ENCODE results near the gene ANKMY1. TPM values are rescaled to one million over a fixed set of nuclear protein-coding genes. Genes with fewer than 3 reads are reported as not detected.

Gene ANKMY1
- total and polyA plus RNA-seq, 8 donors: 3.1 to 79.4 (median 9.7) TPM

DNA sequence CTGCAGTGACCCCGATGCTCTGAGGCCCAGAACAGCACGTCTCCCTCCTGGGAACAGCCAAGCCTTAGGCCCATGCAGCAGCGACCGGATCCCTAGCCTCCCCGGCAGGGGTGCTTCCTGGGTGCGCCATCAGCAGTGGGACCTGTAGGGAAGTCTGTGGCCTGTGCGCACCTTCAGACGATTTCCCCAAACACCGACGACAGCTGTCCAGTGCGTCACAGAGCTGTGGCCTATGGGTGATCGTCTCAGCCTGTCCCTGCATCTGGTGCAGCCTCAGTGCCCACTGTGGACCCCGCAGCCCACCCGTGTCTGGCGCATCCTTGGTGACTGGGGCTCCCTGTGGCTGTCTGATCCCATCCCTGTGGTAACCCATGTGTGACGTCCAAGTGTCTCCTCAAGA, 113.3 kb downstream of the ANKMY1 start:
- no peak for DNase-seq
- WGBS, 5 donors: 67 to 95% (median 95%) methylated on average over 6 to 16 of the region's 16 CpGs
- no peak overlapping the region for H3K4me3 ChIP-seq
- peaks cover 0 to 19% (median 7%) of the 10 kb centered on the region in 4 donors for H3K36me3 ChIP-seq
- H3K27ac ChIP-seq: no peak overlapping the region
- no peaks in the 10 kb centered on the region for H3K27me3 ChIP-seq
- H3K9me3 ChIP-seq: no peaks in the 10 kb centered on the region
- H3K4me1 ChIP-seq: peaks cover 0 to 26% (median 15%) of the 10 kb centered on the region in 4 donors
- intact Hi-C loops (cut with DNase I; ENCODE audit: low total_unique reads): no loop called here
- TF ChIP-seq POLR2A (IDR thresholded peaks at IDR 0.05): no peak
- no peak for TF ChIP-seq EP300 (IDR thresholded peaks at IDR 0.05)
- TF ChIP-seq POLR2AphosphoS5 (IDR thresholded peaks at IDR 0.05): no peak
- TF ChIP-seq, protein P1, sequence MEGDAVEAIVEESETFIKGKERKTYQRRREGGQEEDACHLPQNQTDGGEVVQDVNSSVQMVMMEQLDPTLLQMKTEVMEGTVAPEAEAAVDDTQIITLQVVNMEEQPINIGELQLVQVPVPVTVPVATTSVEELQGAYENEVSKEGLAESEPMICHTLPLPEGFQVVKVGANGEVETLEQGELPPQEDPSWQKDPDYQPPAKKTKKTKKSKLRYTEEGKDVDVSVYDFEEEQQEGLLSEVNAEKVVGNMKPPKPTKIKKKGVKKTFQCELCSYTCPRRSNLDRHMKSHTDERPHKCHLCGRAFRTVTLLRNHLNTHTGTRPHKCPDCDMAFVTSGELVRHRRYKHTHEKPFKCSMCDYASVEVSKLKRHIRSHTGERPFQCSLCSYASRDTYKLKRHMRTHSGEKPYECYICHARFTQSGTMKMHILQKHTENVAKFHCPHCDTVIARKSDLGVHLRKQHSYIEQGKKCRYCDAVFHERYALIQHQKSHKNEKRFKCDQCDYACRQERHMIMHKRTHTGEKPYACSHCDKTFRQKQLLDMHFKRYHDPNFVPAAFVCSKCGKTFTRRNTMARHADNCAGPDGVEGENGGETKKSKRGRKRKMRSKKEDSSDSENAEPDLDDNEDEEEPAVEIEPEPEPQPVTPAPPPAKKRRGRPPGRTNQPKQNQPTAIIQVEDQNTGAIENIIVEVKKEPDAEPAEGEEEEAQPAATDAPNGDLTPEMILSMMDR (IDR thresholded peaks at IDR 0.05): no peak

DNA sequence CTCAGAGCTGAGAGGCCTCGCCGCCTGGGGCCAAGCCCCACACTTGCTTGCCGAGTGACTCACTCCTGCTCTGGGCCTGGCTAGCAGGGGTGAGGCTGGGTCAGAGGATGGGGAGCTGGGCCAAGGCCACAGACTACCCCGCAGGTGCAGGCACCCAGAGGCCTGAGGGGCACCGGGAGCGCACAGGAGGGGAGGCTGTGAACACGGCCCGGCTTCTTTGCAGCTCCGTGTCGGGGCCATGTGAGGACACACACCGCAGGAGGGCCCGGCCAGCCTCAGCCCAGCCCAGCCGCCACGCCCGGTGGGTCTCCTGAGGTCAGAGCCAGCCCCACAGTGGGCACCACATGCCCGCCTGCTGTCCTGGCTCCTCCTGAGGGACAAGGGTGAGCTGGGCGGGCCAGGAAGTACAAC, 113.9 kb downstream of the ANKMY1 start:
- no peak overlapping the region for H3K27ac ChIP-seq
- no peak for DNase-seq
- no peaks in the 10 kb centered on the region for H3K9me3 ChIP-seq
- H3K4me1 ChIP-seq: peaks cover 0 to 26% (median 15%) of the 10 kb centered on the region in 4 donors
- intact Hi-C loops (cut with DNase I; ENCODE audit: low total_unique reads): no loop called here
- 41 to 72% (median 59%) methylated on average over 4 to 17 of the region's 17 CpGs; no CpG with 5 or more reads in 1 of the 5 donors for WGBS, 5 donors
- no peaks in the 10 kb centered on the region for H3K27me3 ChIP-seq
- H3K4me3 ChIP-seq: no peak overlapping the region
- H3K36me3 ChIP-seq: peaks cover 0 to 19% (median 7%) of the 10 kb centered on the region in 4 donors
- TF ChIP-seq, protein P1 (IDR thresholded peaks at IDR 0.05): no peak
- TF ChIP-seq EP300 (IDR thresholded peaks at IDR 0.05): no peak
- TF ChIP-seq POLR2AphosphoS5 (IDR thresholded peaks at IDR 0.05): no peak
- no peak for TF ChIP-seq POLR2A (IDR thresholded peaks at IDR 0.05)

DNA sequence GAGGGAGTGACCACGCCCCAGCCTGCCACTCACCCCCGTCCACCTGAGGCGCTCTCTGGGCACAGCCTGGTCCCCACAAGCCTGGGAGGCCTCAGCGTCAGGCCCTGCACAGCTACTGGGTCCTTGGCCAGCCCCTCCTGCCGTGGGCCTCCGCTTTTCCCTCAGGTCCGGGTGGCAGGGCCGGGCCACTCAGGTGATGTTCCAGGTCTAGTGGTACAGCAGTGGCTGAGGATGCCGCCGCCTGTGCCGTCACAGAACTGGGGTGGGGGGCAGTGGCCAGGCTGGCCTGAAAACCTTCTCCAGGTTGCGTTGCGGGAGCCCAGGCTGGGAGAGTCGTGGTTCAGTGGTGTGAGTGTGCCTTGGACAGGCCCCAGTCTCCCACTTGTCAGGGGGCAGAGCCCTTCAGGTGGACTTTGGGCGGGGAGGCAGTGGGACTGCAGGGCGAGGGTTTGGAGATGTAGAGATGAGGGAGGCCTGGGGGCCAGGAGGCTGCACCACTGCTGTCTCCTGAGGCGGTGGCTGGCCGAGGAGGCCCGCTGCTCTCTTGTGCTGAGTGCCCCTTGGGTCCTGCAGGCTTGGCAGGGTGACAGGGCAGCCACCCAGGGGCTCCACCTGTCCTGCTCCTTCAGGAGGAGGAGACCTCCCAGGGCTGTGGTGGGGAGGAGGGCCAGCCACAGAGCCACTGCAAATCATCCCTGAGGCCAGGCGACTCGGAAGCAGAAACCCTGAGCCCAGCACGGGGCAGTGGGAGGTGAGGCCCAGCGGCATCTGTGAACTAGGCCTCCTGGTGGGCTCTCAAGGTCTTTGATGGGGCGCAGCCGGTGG, 114.7 kb downstream of the ANKMY1 start:
- no peak overlapping the region for H3K4me3 ChIP-seq
- peaks cover 0 to 19% (median 7%) of the 10 kb centered on the region in 4 donors for H3K36me3 ChIP-seq
- peaks cover 0 to 7% (median 0%) of the 10 kb centered on the region in 3 donors for H3K27me3 ChIP-seq
- no peak overlapping the region for H3K27ac ChIP-seq
- H3K9me3 ChIP-seq: no peaks in the 10 kb centered on the region
- TF ChIP-seq POLR2A (IDR thresholded peaks at IDR 0.05) (no peak), POLR2AphosphoS5 (IDR thresholded peaks at IDR 0.05) (no peak), EP300 (IDR thresholded peaks at IDR 0.05) (no peak)
- TF ChIP-seq, protein P1 (IDR thresholded peaks at IDR 0.05): no peak
- intact Hi-C loops (cut with DNase I; ENCODE audit: low total_unique reads): no loop called here
- WGBS, 5 donors: 84 to 91% (median 90%) methylated on average over 12 to 25 of the region's 25 CpGs
- H3K4me1 ChIP-seq: peaks cover 5 to 34% (median 19%) of the 10 kb centered on the region in 4 donors
- DNase-seq: no peak

DNA sequence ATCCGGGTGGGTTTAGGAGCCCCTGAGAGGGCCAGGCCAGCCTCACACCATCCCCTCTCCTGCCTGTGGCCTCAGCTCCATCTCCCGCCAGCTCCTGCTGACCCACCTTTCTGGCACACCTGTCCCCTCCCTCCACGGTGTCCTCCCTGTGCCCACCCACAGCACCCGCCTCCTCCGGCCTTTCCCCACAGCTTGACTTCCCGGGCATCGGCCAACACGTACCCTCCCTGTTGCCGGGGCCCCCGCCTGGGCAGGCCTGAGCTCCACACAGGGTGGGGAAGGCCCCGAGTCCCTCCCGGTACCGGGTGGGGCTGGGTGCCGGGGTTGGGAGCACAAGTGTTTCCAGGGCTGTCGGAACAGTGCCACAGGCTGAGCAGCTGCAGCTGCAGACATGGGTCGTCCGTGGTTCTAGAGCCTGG, 115.8 kb downstream of the ANKMY1 start:
- no peaks in the 10 kb centered on the region for H3K9me3 ChIP-seq
- WGBS, 5 donors: 68 to 87% (median 77%) methylated on average over 10 to 17 of the region's 17 CpGs
- H3K36me3 ChIP-seq: peaks cover 0 to 19% (median 7%) of the 10 kb centered on the region in 4 donors
- DNase-seq: no peak
- peaks cover 15 to 36% (median 23%) of the 10 kb centered on the region in 4 donors for H3K4me1 ChIP-seq
- intact Hi-C loops (cut with DNase I; ENCODE audit: low total_unique reads): no loop called here
- H3K4me3 ChIP-seq: no peak overlapping the region
- H3K27ac ChIP-seq: no peak overlapping the region
- peaks cover 0 to 18% (median 9%) of the 10 kb centered on the region in 3 donors for H3K27me3 ChIP-seq
- TF ChIP-seq POLR2A (IDR thresholded peaks at IDR 0.05): no peak
- TF ChIP-seq EP300 (IDR thresholded peaks at IDR 0.05): no peak
- no peak for TF ChIP-seq POLR2AphosphoS5 (IDR thresholded peaks at IDR 0.05)
- TF ChIP-seq, protein P1 (IDR thresholded peaks at IDR 0.05): no peak

All from stomach (tissue), 9 donors.